A549 (cell line): Measurements from ENCODE around the gene APOM. TPM values are rescaled to one million over a fixed set of nuclear protein-coding genes. Genes with fewer than 3 reads are reported as not detected.

Experiments used
- ATAC-seq, 2 experiments: fragments of 200-7000 bp in 1 of 2; fragments of >200 bp in 1 of 2; cut with Nextera tagmentation in 1 of 2; cut with Tn5 transposase in 1 of 2; 3 replicates each; pipeline versions ENCODE4 v1.8.0 to v1.9.1; 2018 to 2020; ENCODE audit warnings: mild to moderate bottlenecking in 1 of 2, moderate library complexity in 1 of 2
- CTCF ChIA-PET: fragments of 300-600 bp; sonication (Branson Sonifier 250); formaldehyde crosslinking; extraction: SDS; loops from one replicate; lab custom pipeline; 2021; ENCODE audit warnings: antibody characterized with exemption, inconsistent platforms; lab: Yijun Ruan, JAX
- POLR2A ChIA-PET: fragments of 350-600 bp; formaldehyde crosslinking; extraction: SDS; loops from one replicate; lab custom pipeline; 2021; ENCODE audit warnings: antibody characterized with exemption, inconsistent platforms; lab: Yijun Ruan, JAX
- DNase-seq, 2 experiments: peaks; one replicate each; pipeline versions ENCODE4 v3.0.0 to v3.0.0-alpha.2; 2011 to 2016; ENCODE audit warnings: low read depth in 1 of 2, low spot score in 1 of 2
- FAIRE-seq: peaks from 2 replicates; lab custom pipeline; 2011; peaks lifted over from hg19 to GRCh38; lab: Jason Lieb, UNC
- H3K27ac ChIP-seq, 2 experiments: fragments of >200 bp; sonication (Bioruptor Twin); formaldehyde crosslinking; 3 replicates each; pipeline ENCODE4 v1.5.1; 2016 to 2017
- H3K4me1 ChIP-seq: fragments of >200 bp; sonication (Bioruptor Twin); formaldehyde crosslinking; 3 replicates; pipeline ENCODE4 v1.6.1; 2016
- H3K4me2 ChIP-seq: fragments of >200 bp; sonication (Bioruptor Twin); formaldehyde crosslinking; 3 replicates; pipeline ENCODE4 v1.6.1; 2016
- H3K4me3 ChIP-seq: fragments of >200 bp; sonication (Bioruptor Twin); formaldehyde crosslinking; 3 replicates; pipeline ENCODE4 v1.5.1; 2016
- H3K9me3 ChIP-seq: fragments of >200 bp; sonication (Bioruptor Twin); formaldehyde crosslinking; 3 replicates; pipeline ENCODE4 v1.6.1; 2016
- BHLHE40 ChIP-seq: IDR thresholded peaks from 2 replicates; pipeline ENCODE4 v1.6.1; 2012; ENCODE audit warnings: low read depth, low read length, inconsistent platforms
- CBX2 ChIP-seq: fragments of 200-600 bp; sonication (generic); IDR thresholded peaks from 2 replicates; pipeline ENCODE4 v1.6.1; 2016; ENCODE audit warnings: low read depth, mild to moderate bottlenecking, borderline replicate concordance
- CBX8 ChIP-seq: fragments of 200-600 bp; sonication (generic); IDR thresholded peaks from 2 replicates; pipeline ENCODE4 v1.6.1; 2016
- CEBPB ChIP-seq, 2 experiments: fragments of >200 bp in 1 of 2; sonication (Bioruptor Twin) in 1 of 2; formaldehyde crosslinking in 1 of 2; IDR thresholded peaks; 2 replicates each; pipeline ENCODE4 v1.6.1; 2012 to 2016
- CHD2 ChIP-seq: fragments of 150-350 bp; IDR thresholded peaks from 2 replicates; pipeline ENCODE4 v1.6.1; 2014; ENCODE audit warnings: low read length; ENCODE audit not compliant: partially characterized antibody
- EHF ChIP-seq: fragments of 250-450 bp; sonication (Bioruptor Pico); IDR thresholded peaks from 2 replicates; pipeline ENCODE4 v1.5.0; 2020; ENCODE audit warnings: mild to moderate bottlenecking
- FOSB ChIP-seq: fragments of 250-450 bp; sonication (Bioruptor Pico); IDR thresholded peaks from 2 replicates; pipeline ENCODE4 v1.5.0; 2020; ENCODE audit warnings: mild to moderate bottlenecking, moderate library complexity
- FOSL2 ChIP-seq, 2 experiments: fragments of 450-650 bp in 1 of 2; fragments of >200 bp in 1 of 2; sonication (Bioruptor Twin) in 1 of 2; formaldehyde crosslinking; IDR thresholded peaks; 2 replicates each; pipeline versions ENCODE4 v1.5.0 to v1.6.1; 2016 to 2020; ENCODE audit warnings: mild to moderate bottlenecking in 1 of 2, moderate library complexity in 1 of 2
- HEYL ChIP-seq: fragments of 250-450 bp; sonication (Bioruptor Pico); IDR thresholded peaks from 2 replicates; pipeline ENCODE4 v1.8.0; 2021; ENCODE audit warnings: mild to moderate bottlenecking, moderate library complexity
- HOXA7 ChIP-seq: fragments of 250-450 bp; sonication (Bioruptor Pico); IDR thresholded peaks from 2 replicates; pipeline ENCODE4 v1.5.0; 2020; ENCODE audit warnings: mild to moderate bottlenecking, moderate library complexity
- JUN ChIP-seq, 2 experiments: fragments of >200 bp; sonication (Bioruptor Twin); formaldehyde crosslinking; IDR thresholded peaks; 2 replicates in 1 of 2; 3 replicates in 1 of 2; pipeline ENCODE4 v1.6.1; 2016 to 2017
- NFE2L2 ChIP-seq: fragments of 150-350 bp; conservative IDR thresholded peaks from 2 replicates; pipeline ENCODE4 v1.6.1; 2014; ENCODE audit warnings: low read length
- NPAS2 ChIP-seq: fragments of 250-450 bp; sonication (Bioruptor Pico); IDR thresholded peaks from 2 replicates; pipeline ENCODE4 v1.8.0; 2022; ENCODE audit warnings: mild to moderate bottlenecking, moderate library complexity, borderline replicate concordance
- PHF8 ChIP-seq: fragments of 200-600 bp; sonication (generic); IDR thresholded peaks from 2 replicates; pipeline ENCODE4 v1.6.1; 2016; ENCODE audit warnings: low read depth, mild to moderate bottlenecking, antibody characterized with exemption, moderate library complexity, borderline replicate concordance
- RCOR1 ChIP-seq: fragments of 150-350 bp; IDR thresholded peaks from 2 replicates; pipeline ENCODE4 v1.6.1; 2014; ENCODE audit warnings: antibody characterized with exemption, low read length, low read depth
- RNF2 ChIP-seq: fragments of 200-600 bp; sonication (generic); IDR thresholded peaks from 2 replicates; pipeline ENCODE4 v1.6.1; 2016; ENCODE audit warnings: low read depth, mild to moderate bottlenecking, antibody characterized with exemption, moderate library complexity, borderline replicate concordance
- ZFP36 ChIP-seq: fragments of 450-650 bp; IDR thresholded peaks from 2 replicates; pipeline ENCODE4 v1.6.1; 2014; ENCODE audit warnings: borderline replicate concordance; ENCODE audit not compliant: partially characterized antibody
- ZNF302 ChIP-seq: fragments of 250-450 bp; sonication (Bioruptor Pico); IDR thresholded peaks from 2 replicates; pipeline ENCODE4 v1.9.0; 2021; ENCODE audit warnings: inconsistent platforms, mild to moderate bottlenecking, moderate library complexity
- WGBS: methylation state at CpG from one replicate; pipeline ENCODE4 v1.1.6; 2017; ENCODE audit errors: missing lambda C conversion rate; 5-methylcytosine and 5-hydroxymethylcytosine counted together
- polyA plus RNA-seq, 4 experiments: library from polyadenylated mRNA; depleted of rRNA in 3 of 4; stranded (reverse); fragments of >200 nt; fragmentation: RNase III in 1 of 4; extraction: RNeasy Plus Mini Kit Qiagen cat#74134 plus additional on column Dnase treatment in 1 of 4; gene quantifications; 2 replicates in 3 of 4; 3 replicates in 1 of 4; pipeline ENCODE4 v1.2.3, GENCODE V29; 2011 to 2017
- TF ChIP-seq, protein P1 (sequence below): fragments of 200-600 bp; sonication (generic); IDR thresholded peaks from 2 replicates; pipeline ENCODE4 v1.6.1; 2016; ENCODE audit warnings: antibody characterized with exemption, mild to moderate bottlenecking, moderate library complexity
- TF ChIP-seq, protein P2 (sequence below): fragments of >200 bp; sonication (Bioruptor Twin); formaldehyde crosslinking; IDR thresholded peaks from 3 replicates; pipeline ENCODE4 v1.6.1; 2016
- TF ChIP-seq, protein P3 (sequence below): IDR thresholded peaks from 2 replicates; pipeline ENCODE4 v1.6.1; 2012
- TF ChIP-seq, protein P4 (sequence below): fragments of 250-450 bp; sonication (Bioruptor Pico); IDR thresholded peaks from 2 replicates; pipeline ENCODE4 v1.5.0; 2020; ENCODE audit warnings: low read depth, mild to moderate bottlenecking, moderate library complexity
- TF ChIP-seq, protein P5 (sequence below): IDR thresholded peaks from 2 replicates; pipeline ENCODE4 v1.6.1; 2012; ENCODE audit warnings: low read depth, borderline replicate concordance
- TF ChIP-seq, protein P6 (sequence below): fragments of >200 bp; sonication (Bioruptor Twin); formaldehyde crosslinking; IDR thresholded peaks from 3 replicates; pipeline ENCODE4 v1.5.1; 2016

Gene APOM
- polyA plus RNA-seq, 2 of the 4 experiments (the other 2 are of a cell fraction): 1.5 to 2.6 TPM

DNA sequence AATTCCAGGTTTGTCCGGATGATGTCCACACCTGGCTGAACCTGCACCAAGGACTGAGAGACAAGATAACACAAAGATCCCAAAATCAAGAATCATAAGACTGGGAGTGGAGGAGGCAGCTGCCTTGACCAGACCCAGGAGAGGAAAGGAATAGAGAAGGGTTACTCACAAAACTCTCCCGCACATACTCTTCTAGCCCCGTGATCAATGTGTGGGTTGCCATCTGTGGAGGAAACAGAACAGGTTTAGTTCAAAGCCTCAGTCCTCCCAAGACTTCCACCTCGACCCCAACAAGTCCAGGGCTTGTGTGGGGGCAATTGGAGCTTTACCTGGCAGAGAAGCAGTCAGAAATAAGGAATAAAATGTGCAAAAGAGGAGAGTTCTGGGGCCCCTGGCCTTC is 14.3 kb upstream of the APOM start:
- POLR2A ChIA-PET: no interaction called here
- Histone ChIP-seq H3K9me3 (no peaks in the 10 kb centered on the region), H3K27ac (no peak overlapping the region), H3K4me3 (no peak overlapping the region), H3K4me2 (no peak overlapping the region), H3K4me1 (no peaks in the 10 kb centered on the region)
- no peak for DNase-seq
- TF ChIP-seq, protein P1, sequence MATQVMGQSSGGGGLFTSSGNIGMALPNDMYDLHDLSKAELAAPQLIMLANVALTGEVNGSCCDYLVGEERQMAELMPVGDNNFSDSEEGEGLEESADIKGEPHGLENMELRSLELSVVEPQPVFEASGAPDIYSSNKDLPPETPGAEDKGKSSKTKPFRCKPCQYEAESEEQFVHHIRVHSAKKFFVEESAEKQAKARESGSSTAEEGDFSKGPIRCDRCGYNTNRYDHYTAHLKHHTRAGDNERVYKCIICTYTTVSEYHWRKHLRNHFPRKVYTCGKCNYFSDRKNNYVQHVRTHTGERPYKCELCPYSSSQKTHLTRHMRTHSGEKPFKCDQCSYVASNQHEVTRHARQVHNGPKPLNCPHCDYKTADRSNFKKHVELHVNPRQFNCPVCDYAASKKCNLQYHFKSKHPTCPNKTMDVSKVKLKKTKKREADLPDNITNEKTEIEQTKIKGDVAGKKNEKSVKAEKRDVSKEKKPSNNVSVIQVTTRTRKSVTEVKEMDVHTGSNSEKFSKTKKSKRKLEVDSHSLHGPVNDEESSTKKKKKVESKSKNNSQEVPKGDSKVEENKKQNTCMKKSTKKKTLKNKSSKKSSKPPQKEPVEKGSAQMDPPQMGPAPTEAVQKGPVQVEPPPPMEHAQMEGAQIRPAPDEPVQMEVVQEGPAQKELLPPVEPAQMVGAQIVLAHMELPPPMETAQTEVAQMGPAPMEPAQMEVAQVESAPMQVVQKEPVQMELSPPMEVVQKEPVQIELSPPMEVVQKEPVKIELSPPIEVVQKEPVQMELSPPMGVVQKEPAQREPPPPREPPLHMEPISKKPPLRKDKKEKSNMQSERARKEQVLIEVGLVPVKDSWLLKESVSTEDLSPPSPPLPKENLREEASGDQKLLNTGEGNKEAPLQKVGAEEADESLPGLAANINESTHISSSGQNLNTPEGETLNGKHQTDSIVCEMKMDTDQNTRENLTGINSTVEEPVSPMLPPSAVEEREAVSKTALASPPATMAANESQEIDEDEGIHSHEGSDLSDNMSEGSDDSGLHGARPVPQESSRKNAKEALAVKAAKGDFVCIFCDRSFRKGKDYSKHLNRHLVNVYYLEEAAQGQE: no peak
- TF ChIP-seq ZNF302 (CRISPR knock-in tag) (no peak), RCOR1 (no peak), BHLHE40 (no peak), HOXA7 (no peak), PHF8 (no peak), FOSL2 (IDR thresholded peaks at IDR 0.05) (no peak), FOSL2 (CRISPR knock-in tag; IDR thresholded peaks at IDR 0.05) (no peak), CEBPB (IDR thresholded peaks at IDR 0.05) (no peak), CBX2 (no peak), NPAS2 (no peak), RNF2 (no peak), EHF (CRISPR knock-in tag) (no peak), HEYL (no peak)
- TF ChIP-seq, protein P2, sequence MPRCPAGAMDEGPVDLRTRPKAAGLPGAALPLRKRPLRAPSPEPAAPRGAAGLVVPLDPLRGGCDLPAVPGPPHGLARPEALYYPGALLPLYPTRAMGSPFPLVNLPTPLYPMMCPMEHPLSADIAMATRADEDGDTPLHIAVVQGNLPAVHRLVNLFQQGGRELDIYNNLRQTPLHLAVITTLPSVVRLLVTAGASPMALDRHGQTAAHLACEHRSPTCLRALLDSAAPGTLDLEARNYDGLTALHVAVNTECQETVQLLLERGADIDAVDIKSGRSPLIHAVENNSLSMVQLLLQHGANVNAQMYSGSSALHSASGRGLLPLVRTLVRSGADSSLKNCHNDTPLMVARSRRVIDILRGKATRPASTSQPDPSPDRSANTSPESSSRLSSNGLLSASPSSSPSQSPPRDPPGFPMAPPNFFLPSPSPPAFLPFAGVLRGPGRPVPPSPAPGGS: no peak
- TF ChIP-seq, protein P3, sequence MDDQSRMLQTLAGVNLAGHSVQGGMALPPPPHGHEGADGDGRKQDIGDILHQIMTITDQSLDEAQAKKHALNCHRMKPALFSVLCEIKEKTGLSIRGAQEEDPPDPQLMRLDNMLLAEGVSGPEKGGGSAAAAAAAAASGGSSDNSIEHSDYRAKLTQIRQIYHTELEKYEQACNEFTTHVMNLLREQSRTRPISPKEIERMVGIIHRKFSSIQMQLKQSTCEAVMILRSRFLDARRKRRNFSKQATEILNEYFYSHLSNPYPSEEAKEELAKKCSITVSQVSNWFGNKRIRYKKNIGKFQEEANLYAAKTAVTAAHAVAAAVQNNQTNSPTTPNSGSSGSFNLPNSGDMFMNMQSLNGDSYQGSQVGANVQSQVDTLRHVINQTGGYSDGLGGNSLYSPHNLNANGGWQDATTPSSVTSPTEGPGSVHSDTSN: no peak
- TF ChIP-seq, protein P4, sequence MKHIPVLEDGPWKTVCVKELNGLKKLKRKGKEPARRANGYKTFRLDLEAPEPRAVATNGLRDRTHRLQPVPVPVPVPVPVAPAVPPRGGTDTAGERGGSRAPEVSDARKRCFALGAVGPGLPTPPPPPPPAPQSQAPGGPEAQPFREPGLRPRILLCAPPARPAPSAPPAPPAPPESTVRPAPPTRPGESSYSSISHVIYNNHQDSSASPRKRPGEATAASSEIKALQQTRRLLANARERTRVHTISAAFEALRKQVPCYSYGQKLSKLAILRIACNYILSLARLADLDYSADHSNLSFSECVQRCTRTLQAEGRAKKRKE: no peak
- no peak for FAIRE-seq
- CTCF ChIA-PET: no interaction called here
- no peak for ATAC-seq
- WGBS: 100% methylated on average over 4 of the region's 4 CpGs

DNA sequence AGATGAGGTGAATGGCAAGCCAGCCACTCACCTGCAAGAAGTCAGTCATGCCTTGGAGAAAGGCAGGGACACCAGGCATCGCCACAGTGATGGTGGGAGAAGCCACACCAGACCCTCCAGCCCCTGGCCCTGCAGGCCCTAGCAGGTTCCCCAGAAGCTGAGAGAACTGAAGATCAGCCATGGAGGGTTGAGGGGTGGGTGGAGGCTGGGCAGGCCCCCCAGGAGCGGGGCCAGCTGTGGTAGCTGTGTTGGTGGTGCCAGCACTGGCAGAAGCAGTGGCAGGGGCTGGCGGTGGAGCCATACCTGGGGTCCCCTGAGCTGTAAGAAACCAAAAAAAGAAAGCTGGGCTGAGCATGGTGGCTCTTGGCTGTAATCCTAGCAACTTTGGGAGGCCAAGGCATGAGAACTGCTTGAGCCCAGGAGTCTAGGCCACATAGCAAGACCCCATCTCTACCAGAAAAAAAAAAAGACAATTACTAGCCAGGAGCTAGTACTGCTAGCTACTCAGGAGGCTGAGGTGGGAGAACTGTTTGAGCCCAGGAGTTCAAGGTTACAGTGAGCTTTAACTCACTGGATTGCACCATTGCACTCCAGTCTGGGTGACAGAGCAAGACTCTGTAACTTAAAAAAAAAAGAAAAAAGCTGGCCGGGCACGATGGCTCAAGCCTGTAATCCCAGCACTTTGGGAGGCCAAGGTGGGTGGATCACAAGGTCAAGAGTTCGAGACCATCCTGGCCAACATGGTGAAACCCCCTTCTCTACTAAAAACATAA is 12.7 kb upstream of the APOM start:
- H3K4me1 ChIP-seq: no peaks in the 10 kb centered on the region
- no peak overlapping the region for H3K4me3 ChIP-seq
- FAIRE-seq (no peak), DNase-seq (no peak), ATAC-seq (no peak)
- ChIA-PET POLR2A (interaction anchor here (1.5 kb wide), 1 partner anchor 9 kb away, joined by 4 read pairs; no protein-coding TSS in a partner anchor), CTCF (interaction anchor here (1.0 kb wide), 1 partner anchor 10 kb away, joined by 5 read pairs; the partner anchor contains the start of gene BAG6)
- no peak overlapping the region for H3K4me2 ChIP-seq
- H3K27ac ChIP-seq: no peak overlapping the region
- 96% methylated on average over 6 of the region's 6 CpGs for WGBS
- no peaks in the 10 kb centered on the region for H3K9me3 ChIP-seq
- TF ChIP-seq JUN (IDR thresholded peaks at IDR 0.05): no peak
- no peak for TF ChIP-seq BHLHE40
- TF ChIP-seq NPAS2: no peak
- TF ChIP-seq ZFP36: no peak
- TF ChIP-seq CHD2: no peak
- TF ChIP-seq, protein P4: no peak
- TF ChIP-seq, protein P5, sequence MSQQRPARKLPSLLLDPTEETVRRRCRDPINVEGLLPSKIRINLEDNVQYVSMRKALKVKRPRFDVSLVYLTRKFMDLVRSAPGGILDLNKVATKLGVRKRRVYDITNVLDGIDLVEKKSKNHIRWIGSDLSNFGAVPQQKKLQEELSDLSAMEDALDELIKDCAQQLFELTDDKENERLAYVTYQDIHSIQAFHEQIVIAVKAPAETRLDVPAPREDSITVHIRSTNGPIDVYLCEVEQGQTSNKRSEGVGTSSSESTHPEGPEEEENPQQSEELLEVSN: no peak
- TF ChIP-seq CBX8: no peak
- no peak for TF ChIP-seq CEBPB (IDR thresholded peaks at IDR 0.05)
- TF ChIP-seq NFE2L2: no peak
- no peak for TF ChIP-seq FOSB
- TF ChIP-seq, protein P6, sequence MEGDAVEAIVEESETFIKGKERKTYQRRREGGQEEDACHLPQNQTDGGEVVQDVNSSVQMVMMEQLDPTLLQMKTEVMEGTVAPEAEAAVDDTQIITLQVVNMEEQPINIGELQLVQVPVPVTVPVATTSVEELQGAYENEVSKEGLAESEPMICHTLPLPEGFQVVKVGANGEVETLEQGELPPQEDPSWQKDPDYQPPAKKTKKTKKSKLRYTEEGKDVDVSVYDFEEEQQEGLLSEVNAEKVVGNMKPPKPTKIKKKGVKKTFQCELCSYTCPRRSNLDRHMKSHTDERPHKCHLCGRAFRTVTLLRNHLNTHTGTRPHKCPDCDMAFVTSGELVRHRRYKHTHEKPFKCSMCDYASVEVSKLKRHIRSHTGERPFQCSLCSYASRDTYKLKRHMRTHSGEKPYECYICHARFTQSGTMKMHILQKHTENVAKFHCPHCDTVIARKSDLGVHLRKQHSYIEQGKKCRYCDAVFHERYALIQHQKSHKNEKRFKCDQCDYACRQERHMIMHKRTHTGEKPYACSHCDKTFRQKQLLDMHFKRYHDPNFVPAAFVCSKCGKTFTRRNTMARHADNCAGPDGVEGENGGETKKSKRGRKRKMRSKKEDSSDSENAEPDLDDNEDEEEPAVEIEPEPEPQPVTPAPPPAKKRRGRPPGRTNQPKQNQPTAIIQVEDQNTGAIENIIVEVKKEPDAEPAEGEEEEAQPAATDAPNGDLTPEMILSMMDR: no peak
